HG03571 (cell line): ENCODE measurements around the gene KCNH4.
"Not testable (repeated sequence)": the region's sequence is repeated elsewhere in the genome, so short reads cannot be mapped to it uniquely, and the experiment has no call there.

ENCODE experiments used
- ATAC-seq: cut with Tn5 transposase; IDR thresholded peaks from one replicate; pipeline ENCODE4 v1.9.1; 2021; ENCODE audit not compliant: unreplicated experiment

KCNH4 gene

DNA sequence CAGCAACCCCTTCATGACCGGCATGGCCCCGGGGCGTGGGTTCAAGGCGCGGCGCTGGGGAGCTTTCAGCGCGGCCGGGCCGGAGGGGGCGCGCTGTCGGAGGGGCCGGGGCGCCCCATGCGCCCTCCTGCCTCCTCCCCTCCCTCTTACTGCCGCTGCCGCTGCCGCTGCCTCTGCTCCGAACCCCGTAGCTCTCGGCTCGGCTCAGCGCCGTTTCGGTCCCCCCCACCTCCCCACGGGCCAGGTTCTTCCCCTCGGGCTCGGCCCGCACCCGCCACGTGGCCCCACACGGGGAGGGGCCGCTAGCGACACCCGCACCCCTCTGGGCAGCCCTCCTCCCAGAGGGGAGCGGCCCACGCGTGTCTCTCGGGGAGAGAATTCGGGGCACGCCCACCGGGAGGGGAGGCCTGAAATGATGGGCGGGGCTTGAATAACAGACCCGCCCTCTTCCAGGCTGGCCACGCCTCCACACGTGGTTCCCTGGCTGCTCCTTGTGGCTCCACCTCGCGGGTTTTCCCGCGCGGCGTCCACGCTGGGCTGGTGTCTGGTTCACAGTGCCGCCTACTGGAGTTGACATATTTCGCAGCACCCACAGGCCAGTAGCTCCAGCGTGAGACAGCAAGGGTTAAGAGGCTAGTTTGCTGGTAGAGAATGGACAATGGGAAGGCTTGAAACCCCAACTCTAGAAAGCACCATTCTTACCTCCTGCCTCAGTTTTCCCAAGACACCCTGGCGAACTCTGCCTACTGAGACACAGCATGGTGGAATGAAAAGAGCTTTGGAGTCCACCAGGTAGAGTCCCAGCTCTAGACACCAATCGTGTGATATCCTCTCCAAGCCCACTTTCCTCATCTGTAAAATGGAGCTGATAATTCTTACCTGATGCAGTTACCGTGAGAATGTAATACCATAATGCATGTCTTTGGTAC, at the start of gene KCNH4:
Gene KCNH4, minus strand, starts transcription at position 221 of the 929 bp plus-strand sequence. Its CDS starts 197 bp downstream, at position 24.
- ATAC-seq, result peak; percentile 37

DNA sequence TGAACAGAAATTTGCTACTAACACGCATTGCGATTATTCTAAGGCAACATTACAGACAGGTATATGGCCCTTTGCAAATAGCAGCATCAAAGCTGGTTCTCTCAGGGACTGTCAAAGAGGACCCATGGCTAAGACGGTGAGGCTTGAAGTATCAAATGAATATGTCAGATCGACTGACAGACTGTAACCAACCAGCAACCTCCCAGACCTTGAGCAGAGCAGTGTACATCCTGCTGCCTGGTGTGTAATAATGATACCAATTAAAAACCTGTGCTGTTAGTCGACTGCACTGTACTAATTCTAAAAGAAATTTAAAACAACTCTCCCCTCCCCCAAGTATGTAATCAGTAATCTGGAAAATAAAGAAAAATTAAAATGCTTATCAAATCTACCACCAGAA, 49.3 kb upstream of the KCNH4 start:
- ATAC-seq, result no peak

GRCh38 chr17:42227849-42228700, 47.1 kb upstream of the KCNH4 start:
- ATAC-seq, result no peak

- ATAC-seq, result no peak
Observed at GRCh38 chr17:42225646-42226045, 44.7 kb upstream of the KCNH4 start.

- ATAC-seq, result no peak
Observed at GRCh38 chr17:42224651-42225050, 43.7 kb upstream of the KCNH4 start.

DNA sequence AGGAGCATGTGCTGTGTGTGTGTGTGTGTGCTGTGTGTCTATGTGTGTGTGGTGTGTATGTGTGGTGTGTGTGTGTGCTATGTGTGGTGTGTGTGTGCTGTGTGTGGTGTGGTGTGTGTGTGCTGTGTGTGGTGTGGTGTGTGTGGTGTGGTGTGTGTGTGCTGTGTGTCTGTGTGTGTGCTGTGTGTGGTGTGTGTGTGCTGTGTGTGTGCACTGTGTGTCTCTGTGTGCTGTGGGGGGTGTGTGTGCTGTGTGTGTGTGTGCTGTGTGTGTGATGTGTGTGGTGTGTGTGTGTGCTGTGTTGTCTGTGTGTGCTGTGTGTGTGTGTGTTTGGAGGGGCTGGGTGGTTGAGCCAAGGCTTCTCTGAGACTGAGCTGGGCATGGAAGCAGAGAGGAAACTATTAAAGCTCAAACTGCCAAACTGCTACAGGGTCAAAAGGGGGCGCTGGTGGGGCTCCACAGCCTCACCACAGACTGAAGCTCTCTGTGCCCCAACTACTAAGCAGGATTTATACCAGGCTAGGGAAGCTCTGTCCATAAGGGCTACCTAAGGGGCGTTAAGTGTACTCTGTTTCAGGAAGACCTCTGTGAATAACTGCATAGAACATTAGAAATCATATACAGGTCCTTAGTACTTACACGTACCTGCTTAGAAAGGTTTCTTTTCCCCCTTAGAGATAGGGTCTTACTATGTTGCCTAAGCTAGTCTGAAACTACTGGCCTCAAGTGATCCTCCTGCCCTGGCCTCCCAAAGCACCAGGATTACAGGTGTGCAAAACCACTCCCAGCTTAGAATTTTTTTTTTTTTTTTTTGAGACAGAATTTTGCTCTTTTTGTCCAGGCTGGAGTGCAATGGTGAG, 41.2 kb upstream of the KCNH4 start:
- no peak for ATAC-seq

DNA sequence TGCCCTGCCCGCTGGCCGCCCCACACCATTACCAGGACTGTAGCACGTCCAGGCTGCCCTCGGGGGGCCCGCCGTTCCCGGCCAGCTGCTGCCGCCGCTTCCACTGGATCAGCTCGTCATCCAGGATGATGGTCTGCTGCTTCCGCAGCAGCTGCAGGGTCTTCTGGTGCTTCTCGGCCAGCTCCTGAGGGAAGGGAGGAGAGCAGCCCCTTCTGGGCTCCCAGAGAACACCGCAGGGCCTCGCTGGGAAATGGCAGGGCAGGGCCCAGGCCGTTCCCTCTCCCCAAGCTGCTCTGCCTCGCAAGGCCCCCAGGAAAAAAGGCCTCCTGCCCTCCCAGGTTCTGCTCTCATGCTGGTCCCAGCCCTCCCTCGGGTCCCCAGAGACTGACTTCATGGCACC, 38.3 kb upstream of the KCNH4 start:
- not testable (repeated sequence) for ATAC-seq

- ATAC-seq, result no peak
Observed at GRCh38 chr17:42214156-42214555, 33.2 kb upstream of the KCNH4 start.

DNA sequence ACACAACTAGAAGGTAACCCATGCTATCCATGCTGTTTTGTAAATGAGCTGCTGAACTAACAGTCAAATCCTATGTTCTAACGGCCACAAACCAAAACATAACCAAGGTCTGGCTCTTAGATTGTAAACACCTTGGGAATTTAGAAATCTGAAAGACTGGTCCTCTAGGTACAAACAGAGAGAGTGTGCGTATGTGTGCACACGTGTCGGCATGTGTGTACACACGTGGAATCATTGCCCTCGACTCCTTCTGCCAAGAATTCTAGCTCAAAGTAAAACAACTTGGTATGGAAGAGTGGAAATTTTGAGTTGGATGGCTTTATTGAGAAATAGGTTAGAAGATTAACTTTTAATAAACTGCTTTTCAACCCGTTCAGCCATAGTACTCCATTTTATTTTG, 31.4 kb upstream of the KCNH4 start:
- no peak for ATAC-seq

DNA sequence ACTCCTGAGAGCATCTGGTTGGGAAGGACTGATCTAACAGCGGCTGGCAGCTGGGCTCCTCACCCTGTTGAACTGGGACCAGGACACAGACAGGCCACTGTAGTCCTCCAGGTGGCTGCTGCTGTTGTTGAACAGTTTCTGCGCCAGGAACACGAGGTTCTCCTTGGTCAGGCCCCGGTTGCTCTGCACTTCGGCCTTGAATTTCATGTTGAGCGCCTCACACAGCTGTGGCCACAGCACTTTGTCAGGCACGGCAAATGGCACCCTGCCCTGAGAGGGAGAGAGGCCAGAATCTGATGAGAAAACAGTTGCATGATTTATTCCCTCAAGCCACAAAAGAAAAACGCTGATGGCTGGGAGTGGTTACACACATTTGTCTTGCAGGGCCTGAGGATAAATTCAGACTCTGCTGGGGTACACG, 31.0 kb upstream of the KCNH4 start:
- ATAC-seq, result not testable (repeated sequence)

DNA sequence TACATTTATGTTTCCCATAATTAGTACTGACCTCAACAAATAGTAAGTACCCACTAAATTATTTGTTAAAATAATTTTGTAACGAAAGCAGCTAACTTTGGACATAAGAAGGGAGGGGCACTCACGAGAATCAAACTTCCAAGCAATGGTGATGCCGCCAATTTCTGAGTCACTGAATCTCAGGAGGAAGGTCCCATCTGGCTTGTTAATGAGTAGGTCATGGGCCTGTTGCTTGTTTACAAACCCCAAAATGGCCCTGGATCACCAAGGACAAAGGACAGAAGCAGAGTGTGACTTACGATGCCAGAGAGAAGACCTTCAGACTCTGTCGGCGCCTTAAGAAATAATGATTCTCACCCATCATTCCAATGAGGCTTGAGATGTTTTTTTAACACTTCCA, 29.1 kb upstream of the KCNH4 start:
- ATAC-seq, result no peak

GRCh38 chr17:42206153-42206612, 25.2 kb upstream of the KCNH4 start:
- not testable (repeated sequence) for ATAC-seq

GRCh38 chr17:42203354-42203753, 22.4 kb upstream of the KCNH4 start:
- ATAC-seq, result no peak

DNA sequence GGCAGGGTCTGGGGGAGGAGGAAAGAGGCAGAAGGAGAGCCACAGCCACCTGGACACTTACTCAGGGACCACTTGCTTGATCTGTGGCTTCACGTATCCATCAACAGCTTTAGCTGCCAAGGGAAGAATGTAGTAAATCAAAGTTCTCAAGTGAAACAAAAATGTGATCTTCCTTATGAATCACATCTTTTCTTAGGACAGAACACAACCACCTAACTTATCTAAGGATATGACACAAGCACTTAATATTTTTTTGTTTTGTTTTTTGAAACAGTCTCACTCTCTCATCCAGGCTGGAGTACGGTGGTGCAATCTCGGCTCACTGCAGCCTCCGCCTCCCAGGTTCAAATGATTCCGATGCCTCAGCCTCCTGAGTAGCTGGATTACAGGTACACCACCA, 21.8 kb upstream of the KCNH4 start:
- ATAC-seq, result no peak

DNA sequence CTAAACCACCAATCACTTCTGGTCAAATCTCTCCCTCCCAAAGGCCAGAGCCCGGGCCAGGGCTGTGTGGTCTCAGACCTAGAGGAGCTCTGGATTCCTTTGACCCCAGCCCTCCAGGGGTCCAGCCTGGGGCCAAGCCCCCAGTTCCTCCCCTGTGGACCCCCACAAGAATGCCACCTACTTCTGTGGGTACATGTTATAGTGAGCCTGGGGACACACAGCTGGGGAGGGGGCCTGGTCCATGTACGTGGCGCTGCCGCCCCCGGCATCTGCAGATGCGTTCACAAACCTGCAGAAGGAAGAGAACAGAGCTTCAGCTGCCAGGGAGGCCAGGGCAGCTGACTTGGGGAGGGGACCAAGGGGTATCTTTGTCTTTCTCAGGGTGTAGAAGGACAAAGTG, 21.2 kb upstream of the KCNH4 start:
- no peak for ATAC-seq

- ATAC-seq, result no peak
Observed at GRCh38 chr17:42201458-42201772, 20.5 kb upstream of the KCNH4 start.

DNA sequence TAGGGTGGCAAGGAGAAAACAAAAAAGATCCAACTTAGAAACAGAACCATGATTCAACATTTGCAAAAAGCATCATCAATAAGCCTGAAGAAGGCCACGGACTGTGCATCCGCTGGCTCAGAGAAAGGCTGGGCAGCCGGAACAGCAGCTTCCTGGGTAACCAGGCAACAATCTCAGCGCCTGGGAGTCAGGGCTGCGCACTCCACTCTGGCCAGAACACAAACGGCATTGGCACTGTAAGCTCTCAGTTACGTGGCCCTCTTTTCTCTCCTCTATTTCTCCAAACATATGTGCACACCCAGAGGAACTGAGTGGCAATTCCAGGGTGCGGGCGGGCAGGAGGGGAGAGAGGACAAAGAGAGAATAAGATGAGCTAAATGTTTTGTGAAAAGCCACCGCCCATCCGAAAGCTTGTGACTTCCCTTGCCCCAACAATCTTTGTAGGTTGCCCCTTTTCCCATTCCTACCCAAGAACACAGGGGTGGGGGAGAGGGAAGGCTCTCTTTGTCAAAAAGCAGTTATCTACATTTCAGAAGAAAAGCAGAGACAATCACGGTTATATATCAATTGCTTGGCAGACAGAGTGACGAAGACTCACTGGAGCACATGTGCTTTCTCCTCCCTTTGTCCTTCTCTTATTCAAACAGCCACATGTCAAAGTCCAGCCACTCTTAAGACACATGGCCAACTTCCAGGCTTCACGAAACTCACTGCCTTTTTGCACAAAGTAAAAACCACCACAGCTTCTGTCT, 19.9 kb upstream of the KCNH4 start:
- ATAC-seq, result no peak

- ATAC-seq, result no peak
Observed at GRCh38 chr17:42199416-42200011, 18.6 kb upstream of the KCNH4 start.

DNA sequence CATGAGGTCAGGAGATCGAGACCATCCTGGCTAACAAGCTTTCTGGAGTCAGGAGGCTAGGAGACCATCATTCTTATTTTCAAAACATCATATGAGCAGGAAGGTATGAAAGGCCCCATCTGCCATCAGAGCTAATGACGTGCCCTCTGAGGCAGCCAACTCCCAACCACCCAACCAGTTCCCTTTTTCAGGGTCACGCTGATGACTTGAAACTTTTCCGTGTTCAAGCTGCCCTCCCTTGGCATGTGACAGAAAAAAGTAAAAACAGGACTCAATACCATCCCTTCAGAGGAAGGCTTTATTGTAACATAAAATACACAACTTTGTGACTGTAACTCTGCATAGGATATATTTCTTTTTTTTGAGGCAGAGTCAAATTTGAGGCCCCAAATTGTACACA, 18.0 kb upstream of the KCNH4 start:
- ATAC-seq, result no peak
